ENCODE measurements around the gene MRFAP1.

DNA sequence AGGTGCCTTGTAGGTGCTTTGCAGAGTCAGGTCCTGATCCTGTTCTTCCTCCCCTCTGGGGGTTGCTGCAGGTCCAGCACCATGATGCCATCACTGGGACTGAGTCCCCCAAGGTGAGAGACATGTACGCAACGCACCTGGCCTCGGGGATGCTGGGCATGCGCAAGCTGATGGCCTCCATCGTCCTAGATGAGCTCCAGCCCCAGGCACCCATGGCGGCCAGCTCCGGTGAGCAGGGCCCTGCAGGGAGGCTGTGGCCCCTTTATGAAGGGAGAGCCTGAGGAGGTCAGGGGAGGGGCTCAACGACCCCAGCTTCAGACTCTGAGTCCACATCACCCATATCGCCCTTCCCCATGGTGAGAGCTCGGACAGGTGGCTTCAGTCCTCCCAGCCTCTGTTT is 42.4 kb upstream of the MRFAP1 start:
- TF ChIP-seq, protein P1, sequence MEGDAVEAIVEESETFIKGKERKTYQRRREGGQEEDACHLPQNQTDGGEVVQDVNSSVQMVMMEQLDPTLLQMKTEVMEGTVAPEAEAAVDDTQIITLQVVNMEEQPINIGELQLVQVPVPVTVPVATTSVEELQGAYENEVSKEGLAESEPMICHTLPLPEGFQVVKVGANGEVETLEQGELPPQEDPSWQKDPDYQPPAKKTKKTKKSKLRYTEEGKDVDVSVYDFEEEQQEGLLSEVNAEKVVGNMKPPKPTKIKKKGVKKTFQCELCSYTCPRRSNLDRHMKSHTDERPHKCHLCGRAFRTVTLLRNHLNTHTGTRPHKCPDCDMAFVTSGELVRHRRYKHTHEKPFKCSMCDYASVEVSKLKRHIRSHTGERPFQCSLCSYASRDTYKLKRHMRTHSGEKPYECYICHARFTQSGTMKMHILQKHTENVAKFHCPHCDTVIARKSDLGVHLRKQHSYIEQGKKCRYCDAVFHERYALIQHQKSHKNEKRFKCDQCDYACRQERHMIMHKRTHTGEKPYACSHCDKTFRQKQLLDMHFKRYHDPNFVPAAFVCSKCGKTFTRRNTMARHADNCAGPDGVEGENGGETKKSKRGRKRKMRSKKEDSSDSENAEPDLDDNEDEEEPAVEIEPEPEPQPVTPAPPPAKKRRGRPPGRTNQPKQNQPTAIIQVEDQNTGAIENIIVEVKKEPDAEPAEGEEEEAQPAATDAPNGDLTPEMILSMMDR (IDR thresholded peaks at IDR 0.05; ENCODE audit: low read length): no peak
- no peak for TF ChIP-seq EZH2 (optimal IDR thresholded peaks at IDR 0.05; ENCODE audit: low read depth, low read length)
